GM21423 (cell line): Measurements from ENCODE around the gene CRADD.
"Not testable (repeated sequence)": the region's sequence is repeated elsewhere in the genome, so short reads cannot be mapped to it uniquely, and the experiment has no call there.

ENCODE experiments used
- ATAC-seq: cut with Tn5 transposase; IDR thresholded peaks from one replicate; pipeline ENCODE4 v1.9.1; 2021; ENCODE audit warnings: mild to moderate bottlenecking, moderate library complexity; ENCODE audit not compliant: unreplicated experiment

CRADD gene

DNA sequence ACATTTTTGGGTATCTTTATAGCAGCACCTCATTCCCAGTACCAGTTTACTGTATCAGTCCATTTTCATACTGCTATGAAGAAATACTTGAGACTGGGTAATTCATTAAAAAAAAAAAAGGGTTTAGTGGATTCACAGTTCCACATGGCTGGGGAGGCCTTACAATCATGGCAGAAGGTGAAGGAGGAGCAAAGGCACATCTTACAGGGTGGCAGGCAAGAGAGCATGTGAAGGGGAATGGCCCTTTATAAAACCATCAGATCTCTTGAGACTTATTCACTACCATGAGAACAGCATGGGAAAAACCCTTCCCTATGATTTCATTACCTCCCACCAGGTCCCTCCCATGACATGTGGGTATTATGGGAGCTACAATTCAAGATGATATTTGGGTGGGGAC lies 77.7 kb downstream of the CRADD start:
- ATAC-seq, result not testable (repeated sequence)

DNA sequence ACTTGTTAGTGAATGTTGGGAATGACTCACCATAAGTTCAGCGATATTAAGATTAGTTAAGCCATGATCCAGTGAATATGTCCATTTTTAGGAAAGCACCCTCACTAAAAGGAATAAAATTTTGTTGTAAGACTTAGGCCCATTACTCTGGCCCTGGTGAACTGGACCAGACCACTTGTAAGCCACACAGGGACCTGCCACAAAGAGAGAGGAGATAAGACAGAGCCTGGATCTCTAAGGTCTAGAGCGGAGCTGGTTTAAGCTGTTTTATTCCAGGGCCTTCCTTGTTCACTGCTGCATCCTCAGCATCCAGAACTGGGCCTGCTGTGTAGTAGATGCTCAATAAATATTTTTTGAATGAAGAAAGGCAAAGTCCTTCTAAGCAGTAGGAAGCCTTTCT lies 79.1 kb downstream of the CRADD start:
- ATAC-seq, result no peak

DNA sequence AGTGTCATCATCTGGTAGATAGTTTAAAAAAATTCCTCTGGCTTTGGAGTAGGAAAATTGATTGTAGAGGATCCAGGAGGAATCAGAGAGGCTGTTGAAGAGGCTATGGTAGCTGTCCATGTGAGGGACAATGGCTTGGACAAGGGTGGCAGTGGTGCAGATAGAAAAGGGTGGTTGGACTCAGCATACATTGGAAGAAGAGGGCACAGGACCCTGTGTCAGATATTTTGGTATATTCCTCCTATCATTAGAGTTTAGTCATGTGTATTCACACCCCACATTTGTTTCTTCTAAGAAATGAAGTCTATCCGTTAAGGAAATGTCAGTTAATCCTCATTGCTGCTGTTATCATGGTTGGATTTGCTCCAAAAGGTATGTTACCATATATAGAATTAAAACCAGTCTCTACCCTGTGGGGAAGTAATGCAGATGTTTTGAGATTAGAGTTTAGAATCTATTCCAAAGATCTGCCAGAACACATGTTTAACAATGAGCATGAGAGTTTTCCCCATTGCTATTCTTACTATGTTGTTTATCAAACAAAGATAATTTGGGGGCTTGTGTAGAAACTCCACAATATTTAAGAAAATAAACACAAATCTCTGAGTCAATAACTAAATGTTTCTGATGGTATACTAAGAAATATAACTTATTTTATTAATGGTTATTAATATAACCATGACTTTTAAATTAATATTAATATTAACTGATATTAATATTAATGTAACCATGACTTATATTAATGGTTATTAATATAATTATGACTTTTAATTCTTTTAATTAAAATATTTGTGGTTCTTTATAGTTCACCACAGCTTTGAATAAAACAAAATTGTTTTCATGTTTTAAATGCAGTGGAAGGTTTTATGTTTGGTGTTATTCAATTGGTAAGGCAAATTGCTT lies 80.9 kb downstream of the CRADD start:
- ATAC-seq, result no peak

DNA sequence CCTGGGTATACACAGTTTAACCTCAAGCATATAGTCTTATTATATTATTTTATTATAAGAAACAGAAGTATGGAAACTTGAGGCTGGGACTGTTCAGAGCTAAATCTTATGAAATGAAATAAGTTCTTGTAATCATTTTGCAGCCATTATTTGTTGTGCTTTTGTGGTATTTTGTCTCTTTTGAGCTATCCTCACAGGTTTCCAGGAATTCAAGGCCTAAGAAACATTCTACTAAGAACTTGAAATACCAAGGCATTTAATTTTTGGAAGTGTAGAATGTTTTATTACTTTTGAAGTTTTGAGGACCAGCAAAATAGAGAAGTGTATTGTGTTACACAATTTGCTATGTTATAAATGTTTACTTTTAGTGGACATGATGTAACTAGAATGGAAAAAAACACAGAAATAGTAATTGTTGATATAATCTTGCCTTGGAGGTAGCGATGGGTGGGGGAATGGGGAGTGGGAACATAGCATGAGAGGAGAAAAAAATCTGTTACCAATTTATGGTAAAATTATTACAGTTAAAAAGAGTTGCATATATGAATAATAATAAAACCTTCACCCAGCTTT lies 81.7 kb downstream of the CRADD start:
- ATAC-seq, result no peak

DNA sequence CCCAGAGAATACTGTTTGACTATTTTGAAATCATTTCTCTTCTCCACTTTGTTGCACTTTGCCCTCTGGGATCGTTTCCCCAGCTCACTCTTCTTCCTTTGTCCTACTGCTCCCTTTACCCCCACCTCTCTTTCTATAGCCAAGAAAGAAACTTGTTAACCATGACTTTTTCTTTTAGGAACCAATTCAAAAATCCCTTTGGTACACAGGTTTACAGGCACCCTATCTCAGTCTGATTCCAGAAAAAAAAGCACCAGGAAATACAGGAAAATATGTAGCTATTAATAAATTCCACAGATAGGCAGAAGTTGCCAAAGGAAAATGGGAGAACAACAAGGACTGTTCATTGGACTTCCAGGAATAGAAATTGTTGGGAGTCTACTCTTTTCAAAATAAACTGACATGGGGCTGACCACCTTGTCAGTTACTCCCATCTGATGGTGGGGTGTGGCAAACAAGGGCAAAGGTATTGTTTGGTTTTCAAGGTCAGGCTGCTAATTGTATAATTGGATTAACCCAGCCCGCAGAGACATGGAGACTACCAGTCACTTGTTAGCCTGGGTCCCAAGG lies 82.4 kb downstream of the CRADD start:
- no peak for ATAC-seq

DNA sequence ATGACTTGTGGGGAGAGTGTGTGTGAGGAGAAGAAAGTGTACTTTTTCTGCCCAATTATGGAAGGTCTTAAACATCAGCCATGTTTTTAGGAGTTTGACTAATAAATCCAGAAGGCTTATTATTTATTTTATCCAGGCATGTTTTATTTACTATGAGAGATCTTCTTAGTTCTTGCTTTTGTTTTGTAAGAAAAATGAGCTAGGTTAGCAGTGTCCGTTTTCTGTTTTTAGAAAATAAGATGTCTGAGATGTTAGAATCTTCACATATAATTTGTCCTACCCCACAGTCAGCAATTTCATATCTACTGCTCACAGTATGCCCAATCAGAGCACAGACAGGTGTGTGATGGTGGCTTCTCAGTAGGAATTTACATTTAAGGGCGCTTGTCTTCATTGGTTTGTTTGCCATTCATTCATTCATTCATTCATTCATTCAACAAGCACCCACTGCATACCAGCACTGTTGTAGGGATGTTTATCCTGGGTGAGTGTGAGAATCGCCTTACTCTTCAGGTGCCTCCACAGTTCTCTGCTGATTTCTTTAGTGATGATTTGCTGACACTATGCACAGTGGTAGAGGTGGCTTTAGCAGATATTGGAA lies 83.2 kb downstream of the CRADD start:
- ATAC-seq, result no peak

DNA sequence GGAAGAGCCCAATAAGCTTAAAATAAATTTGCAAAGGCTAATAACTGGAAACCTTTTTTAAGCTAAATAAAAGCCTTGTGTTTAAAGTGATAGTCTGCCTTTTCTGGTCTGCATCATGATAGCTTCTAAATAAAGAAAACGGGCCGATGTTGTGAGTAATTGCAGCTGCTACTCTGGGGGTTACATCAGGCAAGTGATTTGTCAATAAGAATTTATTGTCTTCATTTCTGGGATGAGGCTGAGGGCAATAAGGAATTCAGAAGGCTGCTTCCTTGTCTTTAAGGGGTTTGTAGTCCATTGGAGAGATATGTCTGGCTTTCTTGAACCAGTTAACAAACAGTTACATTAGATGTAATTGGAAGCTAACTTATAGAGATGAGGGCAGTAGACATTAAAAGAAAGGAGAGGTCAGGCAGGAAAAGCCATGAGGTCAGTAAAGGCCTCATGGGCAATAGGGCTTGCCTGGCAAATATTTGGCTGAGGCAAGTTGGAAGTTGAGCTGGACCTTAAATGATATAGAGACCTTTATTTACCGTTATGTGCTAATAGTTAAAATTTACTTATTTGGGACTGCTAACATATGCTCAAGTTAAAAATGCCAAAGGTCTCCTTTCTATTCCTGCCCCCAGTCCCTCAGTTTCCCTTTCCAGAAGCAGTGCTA lies 85.0 kb downstream of the CRADD start:
- ATAC-seq, result no peak

DNA sequence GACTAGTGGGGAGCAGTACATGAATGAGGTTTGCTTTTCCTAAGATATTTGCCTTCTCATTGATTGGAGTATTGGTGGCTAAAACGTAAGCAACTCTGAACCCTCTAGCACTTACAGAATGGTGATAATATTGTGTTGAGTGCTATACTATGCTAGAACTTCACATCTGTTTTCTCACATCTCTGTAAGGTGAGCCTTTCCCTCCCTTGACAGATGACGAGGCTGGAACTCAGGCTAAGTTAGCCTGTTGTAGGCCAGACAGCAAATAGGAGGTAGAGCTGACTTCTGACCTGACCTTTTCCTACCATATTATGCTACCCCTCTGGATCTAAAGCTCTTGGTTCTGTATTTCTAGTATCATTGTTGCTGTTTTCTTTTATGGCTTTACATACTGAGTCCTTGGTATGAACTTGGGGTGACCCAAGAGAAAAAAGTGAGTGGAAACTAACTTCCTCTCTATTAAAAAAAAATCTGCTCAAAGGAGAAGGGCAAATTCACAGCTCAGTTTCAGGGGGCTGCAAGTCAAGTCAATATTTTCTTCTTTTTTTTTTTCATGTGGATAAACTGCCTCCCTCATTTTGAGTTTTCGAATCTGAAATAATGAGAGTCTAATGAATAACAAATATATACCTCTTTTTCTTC lies 85.9 kb downstream of the CRADD start:
- ATAC-seq, result no peak

DNA sequence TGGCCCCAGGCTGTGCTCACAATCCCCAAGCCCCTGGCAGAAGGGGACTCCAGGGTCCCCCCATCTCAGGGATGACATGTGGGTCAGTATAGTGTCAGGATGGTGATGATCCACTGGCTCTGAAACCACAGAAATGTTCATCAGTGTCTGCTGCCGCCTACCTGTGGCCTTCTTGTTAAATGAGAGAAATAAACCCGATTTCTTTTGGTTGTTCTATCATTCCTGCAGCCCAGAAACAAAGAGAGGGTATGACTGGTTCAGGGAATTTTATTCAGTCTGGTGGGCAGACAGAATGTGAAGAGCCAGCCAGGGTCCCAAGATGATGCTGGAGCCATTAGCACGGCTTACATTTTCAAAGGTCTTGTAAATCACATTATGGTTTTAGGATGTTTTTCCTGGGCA lies 86.6 kb downstream of the CRADD start:
- no peak for ATAC-seq

DNA sequence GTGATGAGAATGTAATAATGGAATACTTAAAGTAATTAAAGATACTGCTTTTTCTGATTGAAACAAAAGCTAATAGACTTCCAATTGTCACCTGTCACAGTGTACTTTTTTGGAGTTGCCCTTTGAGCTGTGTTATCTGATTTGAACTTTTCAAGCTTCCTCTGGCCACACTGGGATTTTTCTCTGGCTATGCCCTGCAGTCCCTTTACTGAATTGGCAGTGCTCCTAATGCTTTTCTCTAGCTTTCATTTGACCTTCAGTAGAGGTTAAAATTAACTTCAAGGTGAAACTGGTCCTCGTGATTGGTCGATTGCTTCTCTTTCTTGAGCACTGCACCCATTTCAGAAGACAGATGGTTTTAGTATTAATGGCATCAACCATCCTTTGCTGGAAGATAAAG lies 89.2 kb downstream of the CRADD start:
- no peak for ATAC-seq

DNA sequence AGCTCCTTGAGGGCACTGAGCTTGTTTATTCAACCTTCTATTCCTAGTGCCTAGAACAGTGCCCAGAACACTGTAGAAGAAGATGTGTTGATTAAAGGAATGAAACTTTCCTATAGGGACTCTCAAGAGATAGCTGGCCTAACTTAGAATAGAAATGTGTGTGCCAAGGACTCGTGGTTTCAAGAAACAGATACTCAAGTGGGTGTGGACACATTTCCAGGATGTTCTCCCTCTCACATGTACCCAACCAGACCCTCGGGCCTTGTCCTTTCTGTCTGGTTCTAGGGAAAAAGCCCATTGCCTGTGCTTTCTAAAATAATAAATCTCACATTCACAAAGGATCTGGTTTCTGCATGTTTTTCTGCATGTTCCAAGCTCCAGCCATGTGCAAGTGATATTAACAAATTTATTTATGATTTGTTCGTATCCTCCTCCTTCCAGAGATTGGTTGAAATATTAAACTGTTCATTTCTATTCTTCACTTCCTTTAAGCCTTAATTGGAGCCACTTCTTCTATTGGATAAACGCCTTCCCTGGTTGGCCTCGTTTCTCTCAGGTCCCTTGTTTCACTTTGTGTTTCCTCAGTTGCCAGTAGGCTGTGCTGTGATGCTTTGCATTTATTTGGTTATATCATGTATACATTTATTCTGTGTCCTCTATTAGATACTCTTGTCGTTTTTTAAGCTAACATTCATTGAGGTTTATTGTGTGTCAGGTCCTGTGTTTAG lies 89.8 kb downstream of the CRADD start:
- no peak for ATAC-seq

DNA sequence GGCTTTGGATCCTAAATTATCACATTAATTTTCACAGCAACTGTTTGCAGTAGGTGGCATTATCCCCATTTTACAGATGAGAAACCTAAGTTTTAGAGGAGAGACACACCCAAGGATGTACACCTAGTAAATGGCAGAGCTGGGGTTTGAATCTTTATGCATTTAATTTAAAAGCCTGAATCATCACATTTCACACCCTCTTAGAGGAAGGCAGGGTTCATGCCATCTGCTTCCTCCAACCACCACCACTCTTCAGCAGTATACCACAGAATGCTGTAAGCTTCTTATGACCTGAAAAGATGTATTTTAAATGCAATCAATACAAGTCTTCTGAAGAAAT lies 90.3 kb downstream of the CRADD start:
- ATAC-seq, result no peak

DNA sequence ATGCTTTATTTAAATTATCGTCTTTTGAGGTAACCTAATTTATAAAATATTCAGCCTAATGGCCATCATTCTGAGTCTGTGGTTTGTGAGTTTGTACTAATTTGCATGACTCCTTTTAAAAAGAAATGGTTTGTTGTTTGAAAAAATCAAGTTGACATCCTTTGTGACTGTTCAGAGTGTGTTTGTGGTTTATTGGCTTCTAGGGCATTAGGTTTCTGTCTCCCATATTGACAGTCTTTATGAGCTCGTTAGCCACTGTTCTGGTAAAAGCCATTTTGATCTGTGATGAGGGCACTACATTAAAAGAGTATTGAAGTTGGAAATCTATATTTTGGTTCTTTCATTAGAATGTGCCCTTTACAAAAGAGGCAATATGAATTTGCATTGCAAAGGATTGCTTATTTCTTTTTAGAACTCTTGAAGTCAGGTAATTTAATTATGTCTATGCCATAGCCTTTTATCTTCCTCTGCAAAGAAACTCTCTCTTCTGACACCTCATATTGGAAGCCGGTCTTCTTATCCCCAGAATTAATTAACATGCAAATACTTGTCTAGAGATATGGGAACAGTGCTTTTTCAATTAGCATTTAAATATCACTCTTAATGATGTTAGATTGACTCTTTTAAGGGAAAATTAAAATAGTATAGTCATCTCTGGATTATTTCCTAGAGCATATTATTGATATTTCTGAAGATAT lies 95.0 kb downstream of the CRADD start:
- no peak for ATAC-seq

DNA sequence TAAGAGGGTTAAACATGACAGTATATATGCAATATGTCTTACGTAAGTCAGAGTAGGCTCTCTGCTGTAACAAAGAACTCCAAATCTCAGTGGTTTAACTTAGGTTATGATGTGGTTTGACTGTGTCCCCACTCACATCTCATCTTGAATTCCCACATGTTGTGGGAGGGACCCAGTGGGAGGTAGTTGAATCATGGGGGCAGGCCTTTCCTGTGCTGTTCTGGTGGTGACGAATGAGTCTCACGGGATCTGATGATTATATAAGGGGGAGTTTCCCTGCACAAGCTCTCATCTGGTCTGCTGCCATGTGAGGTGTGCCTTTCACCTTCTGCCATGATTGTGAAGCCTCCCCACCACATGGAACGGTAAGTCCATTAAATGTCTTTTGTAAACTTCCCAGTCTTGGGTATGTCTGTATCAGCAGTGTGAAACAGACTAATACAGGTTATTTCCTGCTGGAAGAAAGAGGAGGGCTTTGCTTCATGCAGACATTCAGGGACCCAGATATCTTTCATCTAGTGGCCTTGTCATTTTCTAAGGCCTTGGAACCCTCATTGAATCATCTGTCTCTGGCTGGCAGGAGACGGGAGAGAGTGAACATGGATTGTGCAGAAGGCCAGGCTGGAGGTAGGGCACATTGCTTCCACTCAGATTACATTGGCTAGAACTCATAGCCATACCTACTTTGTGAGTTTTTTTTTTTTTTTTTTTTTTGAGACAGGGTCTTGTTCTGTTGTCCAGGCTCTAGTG lies 96.1 kb downstream of the CRADD start:
- no peak for ATAC-seq

DNA sequence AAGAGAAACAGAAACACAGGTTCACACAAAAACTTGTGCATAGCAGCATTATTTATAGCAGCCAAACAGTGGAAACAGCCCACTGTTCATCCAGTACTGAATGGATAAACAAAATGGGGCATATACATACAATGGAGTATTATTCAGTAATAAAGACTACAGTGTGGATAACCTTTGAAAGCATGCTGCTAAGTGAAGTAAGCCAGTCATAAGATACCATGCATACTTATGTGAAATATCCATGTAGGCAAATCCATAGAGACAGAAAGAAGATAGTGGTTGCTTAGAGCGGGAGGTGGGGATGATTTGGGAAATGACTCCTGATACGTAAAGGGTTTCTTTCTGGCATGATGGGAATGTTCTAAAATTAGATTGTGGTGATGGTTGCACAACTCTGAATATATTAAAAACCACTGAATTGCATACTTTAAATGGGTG lies 99.4 kb downstream of the CRADD start:
- no peak for ATAC-seq

DNA sequence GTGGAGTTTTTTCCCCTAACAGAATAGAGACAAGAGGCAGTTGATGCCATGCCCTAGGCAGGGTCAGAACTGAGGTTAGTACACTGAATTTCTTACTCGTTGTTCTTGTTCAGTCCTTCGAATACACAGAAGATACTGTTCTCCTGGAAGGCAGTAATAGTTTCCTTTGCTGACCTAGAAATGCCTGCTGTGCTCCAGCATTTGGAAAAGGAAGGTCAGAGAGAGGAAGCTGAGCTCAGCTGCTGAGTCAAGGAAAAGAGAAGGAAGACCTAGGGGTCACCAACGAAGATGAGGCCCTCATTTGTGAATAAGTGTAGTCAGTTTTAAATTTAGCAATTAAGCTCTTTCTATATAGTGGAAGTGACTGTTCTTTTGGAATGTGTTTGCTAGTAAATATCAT lies 100.1 kb downstream of the CRADD start:
- ATAC-seq, result no peak

DNA sequence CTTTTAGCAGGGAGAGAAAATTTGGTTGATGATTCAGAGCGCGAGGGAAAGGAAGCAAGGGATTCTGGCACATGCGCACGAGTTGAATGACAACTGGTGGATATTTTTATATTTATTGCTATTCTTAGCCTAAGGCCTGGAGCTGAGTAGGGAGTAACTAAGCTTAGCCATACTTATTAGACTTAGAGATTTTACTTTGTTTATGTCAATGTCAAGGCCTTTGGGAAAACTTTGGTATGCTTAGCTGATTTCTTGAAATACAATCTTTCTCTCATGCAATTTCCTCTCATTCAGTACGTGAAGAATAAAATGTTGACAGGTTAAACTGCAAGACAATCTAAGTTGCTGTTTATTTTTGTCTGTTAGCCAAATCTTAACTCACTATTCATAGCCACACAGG lies 101.1 kb downstream of the CRADD start:
- ATAC-seq, result no peak

DNA sequence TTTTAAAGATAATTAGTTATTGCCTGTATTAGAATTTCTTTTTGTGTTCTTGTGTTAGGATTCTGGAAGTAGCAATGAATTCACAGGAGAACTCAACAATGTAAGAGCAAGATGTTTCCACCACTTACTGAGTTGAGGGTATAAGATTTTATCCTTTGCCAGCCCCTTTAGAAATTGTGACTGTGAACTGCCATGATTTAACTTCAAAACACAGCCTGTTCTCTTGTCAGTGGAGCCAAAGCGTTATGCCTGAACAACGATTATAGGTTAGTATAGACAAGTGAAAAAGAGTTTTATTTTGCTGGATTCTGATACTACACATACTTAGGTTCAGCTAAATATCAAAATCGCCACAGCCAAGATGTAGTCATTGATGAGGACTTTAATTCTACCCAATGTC lies 101.6 kb downstream of the CRADD start:
- ATAC-seq, result no peak

DNA sequence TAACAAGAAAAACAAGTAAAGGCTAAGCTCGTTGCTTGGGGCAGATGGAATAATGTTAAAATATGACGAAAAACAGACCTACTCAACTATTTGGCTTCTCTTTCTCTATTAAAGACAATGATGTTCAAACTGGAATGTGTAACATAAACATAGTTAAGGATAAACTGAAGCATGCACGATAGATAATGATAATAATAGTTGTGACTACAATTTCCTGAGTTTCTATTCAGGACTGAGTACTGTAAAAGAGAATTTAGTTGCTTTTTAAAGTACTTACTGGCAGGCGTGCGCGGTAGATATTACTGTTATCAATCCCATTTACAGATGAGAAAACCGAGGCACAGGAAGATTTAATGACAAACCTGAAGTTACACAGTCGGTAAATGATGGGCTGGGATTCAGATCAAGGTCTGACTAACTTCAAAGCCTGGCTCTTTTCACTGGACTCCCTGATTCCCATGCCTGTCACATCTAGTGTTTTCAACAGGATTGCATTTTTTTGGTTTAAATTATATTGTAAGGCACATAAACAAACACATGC lies 103.0 kb downstream of the CRADD start:
- no peak for ATAC-seq
